ENCODE results near the gene CYTH4. TPM values are rescaled to one million over a fixed set of nuclear protein-coding genes. Genes with fewer than 3 reads are reported as not detected.
A peak's percentile ranks its signal among the peaks of the same experiment; 100 is the strongest.

Gene CYTH4
- total and polyA plus RNA-seq, 10 of the 15 experiments (the other 5 are each of a cell fraction or from before 2014, with no cell fraction given), result 1.5 to 27.3 (median 16.9) TPM

DNA sequence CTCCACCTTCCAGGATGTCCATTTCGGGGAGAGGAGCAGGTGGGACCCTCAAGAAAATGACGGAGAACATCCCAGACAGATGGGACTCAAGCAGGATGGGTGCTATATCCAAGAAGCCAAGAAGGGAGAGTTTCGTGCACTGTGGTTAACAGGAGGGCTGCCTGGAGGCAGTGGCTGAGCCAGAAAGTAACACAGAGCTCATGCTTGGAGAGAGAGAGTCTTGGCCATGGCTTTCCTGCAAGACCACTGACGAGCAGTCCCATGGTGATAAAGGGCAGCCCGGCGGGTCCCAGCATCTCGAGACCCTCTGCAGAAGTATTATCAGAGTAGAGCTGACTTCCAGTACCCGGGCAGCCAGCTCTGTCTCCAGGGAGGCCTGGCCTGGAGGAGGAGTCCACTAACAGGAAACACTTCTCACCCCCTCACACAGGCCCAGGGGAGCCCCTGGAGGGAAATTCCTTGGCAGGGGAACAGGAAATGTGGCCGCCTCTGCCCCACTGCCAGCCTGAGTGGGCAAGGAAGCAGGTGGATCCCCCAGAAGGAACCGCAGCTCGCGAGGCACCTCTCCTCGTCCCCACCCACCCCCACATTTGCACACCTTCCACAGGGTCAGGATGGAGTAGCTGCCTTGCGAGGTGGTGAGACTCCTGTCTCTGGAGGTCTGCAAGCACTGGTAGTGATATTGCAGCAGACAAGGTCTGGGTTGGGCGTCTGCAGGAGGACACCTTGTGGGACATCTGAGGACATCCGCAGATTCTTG lies 32.2 kb downstream of the CYTH4 start:
- intact Hi-C loops (cut with micrococcal nuclease; ENCODE audit: unreplicated experiment) (loop anchor here (5.0 to 10.0 kb wide), 2 partner anchors 128 to 250 kb away; partner anchors contain the start of gene CDC42EP1), in situ Hi-C loops (cut with MboI) (loop anchor here (5.0 kb wide), 1 partner anchor 143 kb away; no protein-coding TSS in a partner anchor)
- BruUV-seq (replicated peaks), result TSS peak; percentile 63
- ATAC-seq (peak; percentile 59), DNase-seq (ENCODE audit: low read depth, low spot score) (no peak), FAIRE-seq (no peak)
- ChIA-PET CTCF (interaction anchor here (0.9 to 10.1 kb wide), 19 partner anchors 16 to 458 kb away, joined by 3 to 181 read pairs (median 4); partner anchors contain the start of gene RAC2), SMC1A (ENCODE audit: uncharacterized antibody, unreplicated experiment) (interaction anchor here (0.6 to 7.5 kb wide), 21 partner anchors 9 to 833 kb away, joined by 3 to 65 read pairs (median 4); partner anchors contain the start of genes CYTH4, ELFN2 and RAC2), POLR2A (interaction anchor here (0.5 to 1.3 kb wide), 6 partner anchors 22 to 265 kb away, joined by 3 to 6 read pairs (median 3); partner anchors contain the start of gene LGALS2), RAD21 (ENCODE audit: unreplicated experiment) (interaction anchor here (0.8 to 5.7 kb wide), 13 partner anchors 9 to 253 kb away, joined by 3 to 44 read pairs (median 6); partner anchors contain the start of gene CYTH4)
- H4K20me1 ChIP-seq (ENCODE audit: control insufficient read depth, insufficient read depth), result no peaks in the 10 kb centered on the region
- H3K79me2 ChIP-seq (ENCODE audit: control insufficient read depth, insufficient read depth, low read length), result 0 out of 2 replicates have a peak, but pooled peaks cover under 1% of the 10 kb centered on the region
- no peaks in the 10 kb centered on the region for H3K9me3 ChIP-seq (replicated peaks; ENCODE audit: control insufficient read depth, insufficient read depth, low read length)
- peak overlapping the region; percentile 50; the same call in 1 of the 2 replicates for H3K4me2 ChIP-seq (ENCODE audit: control insufficient read depth, insufficient read depth)
- peaks cover 0 to 13% of the 10 kb centered on the region in 2 experiments; a peak in 1 of 4 replicates for H3K36me3 ChIP-seq (ENCODE audit: control insufficient read depth in 2 of 2, insufficient read depth in 2 of 2, low read length in 1 of 2)
- peak overlapping the region; percentile 6; the same call in 1 of the 2 replicates for H3K27ac ChIP-seq (ENCODE audit: control insufficient read depth, insufficient read depth)
- no peak overlapping the region; the same call in 1 of the 2 replicates for H2AFZ ChIP-seq (ENCODE audit: control insufficient read depth, low read depth, low read length)
- no peak overlapping the region for H3K4me3 ChIP-seq
- peak overlapping the region; percentile 39; the same call in 1 of the 2 replicates for H3K9ac ChIP-seq (ENCODE audit: control insufficient read depth, insufficient read depth, low read length)
- no peaks in the 10 kb centered on the region for H3K27me3 ChIP-seq (replicated peaks in 1 of 2; ENCODE audit: control insufficient read depth in 2 of 2, insufficient read depth in 2 of 2, low read length in 1 of 2)
- WGBS (ENCODE audit: insufficient coverage, insufficient replicate concordance, low lambda C conversion rate, missing lambda C conversion rate), result 16% methylated on average over 16 of the region's 16 CpGs
- peaks cover 42% of the 10 kb centered on the region for H3K4me1 ChIP-seq (ENCODE audit: control insufficient read depth, insufficient read depth, low read length)
- no peak for TF ChIP-seq RBBP5 (conservative IDR thresholded peaks at IDR 0.05)
- TF ChIP-seq EED (IDR thresholded peaks at IDR 0.05; ENCODE audit: low read depth), result peak; percentile 56
- peak; percentile 56; the same call in 1 of the 2 replicates for TF ChIP-seq HDGF (IDR thresholded peaks at IDR 0.05)
- TF ChIP-seq, protein P1, sequence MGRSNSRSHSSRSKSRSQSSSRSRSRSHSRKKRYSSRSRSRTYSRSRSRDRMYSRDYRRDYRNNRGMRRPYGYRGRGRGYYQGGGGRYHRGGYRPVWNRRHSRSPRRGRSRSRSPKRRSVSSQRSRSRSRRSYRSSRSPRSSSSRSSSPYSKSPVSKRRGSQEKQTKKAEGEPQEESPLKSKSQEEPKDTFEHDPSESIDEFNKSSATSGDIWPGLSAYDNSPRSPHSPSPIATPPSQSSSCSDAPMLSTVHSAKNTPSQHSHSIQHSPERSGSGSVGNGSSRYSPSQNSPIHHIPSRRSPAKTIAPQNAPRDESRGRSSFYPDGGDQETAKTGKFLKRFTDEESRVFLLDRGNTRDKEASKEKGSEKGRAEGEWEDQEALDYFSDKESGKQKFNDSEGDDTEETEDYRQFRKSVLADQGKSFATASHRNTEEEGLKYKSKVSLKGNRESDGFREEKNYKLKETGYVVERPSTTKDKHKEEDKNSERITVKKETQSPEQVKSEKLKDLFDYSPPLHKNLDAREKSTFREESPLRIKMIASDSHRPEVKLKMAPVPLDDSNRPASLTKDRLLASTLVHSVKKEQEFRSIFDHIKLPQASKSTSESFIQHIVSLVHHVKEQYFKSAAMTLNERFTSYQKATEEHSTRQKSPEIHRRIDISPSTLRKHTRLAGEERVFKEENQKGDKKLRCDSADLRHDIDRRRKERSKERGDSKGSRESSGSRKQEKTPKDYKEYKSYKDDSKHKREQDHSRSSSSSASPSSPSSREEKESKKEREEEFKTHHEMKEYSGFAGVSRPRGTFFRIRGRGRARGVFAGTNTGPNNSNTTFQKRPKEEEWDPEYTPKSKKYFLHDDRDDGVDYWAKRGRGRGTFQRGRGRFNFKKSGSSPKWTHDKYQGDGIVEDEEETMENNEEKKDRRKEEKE (IDR thresholded peaks at IDR 0.05), result no peak
- TF ChIP-seq ZNF24 (IDR thresholded peaks at IDR 0.05), result no peak
- TF ChIP-seq CHD4 (IDR thresholded peaks at IDR 0.05), result no peak
- no peak for TF ChIP-seq GABPA (IDR thresholded peaks at IDR 0.05; ENCODE audit: low read depth)
- TF ChIP-seq SKIL (IDR thresholded peaks at IDR 0.05; ENCODE audit: low read depth, poor library complexity, severe bottlenecking), result no peak
- TF ChIP-seq ETV6 (conservative IDR thresholded peaks at IDR 0.05 in 1 of 2, IDR thresholded peaks at IDR 0.05 in 1 of 2; ENCODE audit: borderline replicate concordance in 1 of 2, low read depth in 1 of 2), result no peak
- peak; percentile 56; the same call in 1 of the 2 replicates for TF ChIP-seq MTA2 (IDR thresholded peaks at IDR 0.05; ENCODE audit: low read depth)
- TF ChIP-seq, protein P2, sequence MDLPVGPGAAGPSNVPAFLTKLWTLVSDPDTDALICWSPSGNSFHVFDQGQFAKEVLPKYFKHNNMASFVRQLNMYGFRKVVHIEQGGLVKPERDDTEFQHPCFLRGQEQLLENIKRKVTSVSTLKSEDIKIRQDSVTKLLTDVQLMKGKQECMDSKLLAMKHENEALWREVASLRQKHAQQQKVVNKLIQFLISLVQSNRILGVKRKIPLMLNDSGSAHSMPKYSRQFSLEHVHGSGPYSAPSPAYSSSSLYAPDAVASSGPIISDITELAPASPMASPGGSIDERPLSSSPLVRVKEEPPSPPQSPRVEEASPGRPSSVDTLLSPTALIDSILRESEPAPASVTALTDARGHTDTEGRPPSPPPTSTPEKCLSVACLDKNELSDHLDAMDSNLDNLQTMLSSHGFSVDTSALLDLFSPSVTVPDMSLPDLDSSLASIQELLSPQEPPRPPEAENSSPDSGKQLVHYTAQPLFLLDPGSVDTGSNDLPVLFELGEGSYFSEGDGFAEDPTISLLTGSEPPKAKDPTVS (IDR thresholded peaks at IDR 0.05; ENCODE audit: low read depth, low read length), result no peak
- 0 out of 2 replicates have a peak, but pooled peaks have one; percentile 33 for TF ChIP-seq RB1 (IDR thresholded peaks at IDR 0.05; ENCODE audit: borderline replicate concordance)
- no peak for TF ChIP-seq NRF1 (conservative IDR thresholded peaks at IDR 0.05; ENCODE audit: low read depth, low read length)
- TF ChIP-seq SMC3 (IDR thresholded peaks at IDR 0.05; ENCODE audit: borderline replicate concordance, low read length), result peak; percentile 36; the same call in 1 of the 2 replicates
- peak; percentile 71 for TF ChIP-seq DPF2 (IDR thresholded peaks at IDR 0.05)
- 0 out of 2 replicates have a peak, but pooled peaks have one; percentile 13 for TF ChIP-seq MAX (IDR thresholded peaks at IDR 0.05; ENCODE audit: low read depth, low read length)

Data from GM12878 (cell line).